ENCODE measurements around the gene SPNS3. TPM values are rescaled to one million over a fixed set of nuclear protein-coding genes. Genes with fewer than 3 reads are reported as not detected.

Gene SPNS3
- total and polyA plus RNA-seq, 4 donors, result 0.40 to 1.6 (median 0.52) TPM

DNA sequence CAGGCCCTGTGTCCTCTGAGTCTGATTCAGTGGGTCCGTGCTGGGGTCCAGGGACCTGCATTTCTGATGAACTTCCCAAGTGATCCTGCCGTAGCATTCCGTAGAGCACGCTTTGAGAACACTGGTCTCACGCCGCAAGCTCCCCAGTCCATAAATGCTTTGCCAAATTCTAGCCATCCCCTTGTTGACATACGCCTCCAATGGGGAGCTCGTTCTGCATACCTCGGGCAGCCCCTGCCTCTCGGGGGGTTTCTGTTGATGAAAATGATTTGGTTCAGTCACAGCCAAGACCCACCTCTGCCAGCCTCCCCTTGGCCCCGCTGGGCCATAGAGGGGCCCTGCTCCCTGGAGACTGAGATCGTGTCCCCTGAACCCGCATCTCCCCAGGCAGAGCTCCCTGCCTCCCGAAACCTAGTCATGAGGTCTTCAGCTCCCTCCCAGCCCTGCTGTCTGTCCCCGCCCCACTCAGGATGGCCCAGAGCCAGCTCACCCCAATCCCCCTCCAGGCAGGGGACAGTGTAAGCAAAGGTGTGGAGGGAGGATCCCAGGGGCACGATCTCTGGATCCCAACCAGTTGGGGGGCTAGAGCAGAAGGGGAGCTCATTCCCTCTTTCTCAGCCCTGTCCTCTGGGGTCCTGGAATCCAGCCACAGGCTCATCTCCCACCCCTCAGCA is 48.7 kb downstream of the SPNS3 start:
- TF ChIP-seq, protein P1, sequence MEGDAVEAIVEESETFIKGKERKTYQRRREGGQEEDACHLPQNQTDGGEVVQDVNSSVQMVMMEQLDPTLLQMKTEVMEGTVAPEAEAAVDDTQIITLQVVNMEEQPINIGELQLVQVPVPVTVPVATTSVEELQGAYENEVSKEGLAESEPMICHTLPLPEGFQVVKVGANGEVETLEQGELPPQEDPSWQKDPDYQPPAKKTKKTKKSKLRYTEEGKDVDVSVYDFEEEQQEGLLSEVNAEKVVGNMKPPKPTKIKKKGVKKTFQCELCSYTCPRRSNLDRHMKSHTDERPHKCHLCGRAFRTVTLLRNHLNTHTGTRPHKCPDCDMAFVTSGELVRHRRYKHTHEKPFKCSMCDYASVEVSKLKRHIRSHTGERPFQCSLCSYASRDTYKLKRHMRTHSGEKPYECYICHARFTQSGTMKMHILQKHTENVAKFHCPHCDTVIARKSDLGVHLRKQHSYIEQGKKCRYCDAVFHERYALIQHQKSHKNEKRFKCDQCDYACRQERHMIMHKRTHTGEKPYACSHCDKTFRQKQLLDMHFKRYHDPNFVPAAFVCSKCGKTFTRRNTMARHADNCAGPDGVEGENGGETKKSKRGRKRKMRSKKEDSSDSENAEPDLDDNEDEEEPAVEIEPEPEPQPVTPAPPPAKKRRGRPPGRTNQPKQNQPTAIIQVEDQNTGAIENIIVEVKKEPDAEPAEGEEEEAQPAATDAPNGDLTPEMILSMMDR (IDR thresholded peaks at IDR 0.05; ENCODE audit: control extremely low read depth, extremely low read depth), result no peak
- no peak overlapping the region for H3K9ac ChIP-seq (ENCODE audit: insufficient read depth in 1 of 2, low read length in 2 of 2)

DNA sequence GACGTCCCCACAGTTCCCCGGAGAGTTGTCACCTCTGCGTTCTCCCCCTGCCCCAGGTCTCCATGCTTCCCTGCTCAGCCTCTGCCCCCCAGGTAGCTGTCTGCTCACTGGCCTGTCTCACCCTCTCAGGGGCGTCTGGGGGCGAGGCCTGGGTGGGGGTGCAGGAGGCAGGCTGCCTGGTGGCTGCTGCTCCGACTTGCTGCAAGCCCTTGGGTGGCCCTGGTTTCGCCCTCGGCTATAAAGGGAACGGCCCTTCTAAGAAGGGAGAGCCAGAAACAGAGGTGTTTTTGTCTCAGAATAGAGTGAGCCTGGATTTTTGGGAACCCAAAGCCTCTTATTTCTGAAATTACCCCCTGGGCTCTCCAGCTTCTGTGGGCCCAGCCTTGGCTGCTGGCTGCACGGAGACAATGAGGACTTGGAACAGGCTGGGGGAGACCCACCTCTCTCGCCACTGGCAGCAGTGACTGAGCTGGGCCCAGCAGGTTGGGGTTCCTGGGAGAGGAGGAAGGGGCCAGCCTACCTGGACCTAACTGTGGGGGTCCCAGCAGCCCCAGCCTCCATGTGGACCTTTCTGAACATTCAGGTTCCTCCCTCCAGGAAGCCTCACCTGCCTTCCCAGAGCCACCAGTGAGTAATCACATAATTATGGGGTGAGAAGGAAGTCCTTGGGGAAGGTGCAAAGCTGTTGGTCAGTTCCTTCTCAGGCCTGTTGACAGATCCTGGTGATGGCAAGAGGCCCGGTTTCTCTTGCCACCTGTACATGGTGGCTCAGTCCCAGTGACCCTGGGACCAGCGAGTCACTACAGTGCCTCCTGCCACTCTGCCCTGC is 49.5 kb downstream of the SPNS3 start:
- no peaks in the 10 kb centered on the region for H3K9me3 ChIP-seq (ENCODE audit: control insufficient read depth in 4 of 4, insufficient read depth in 3 of 4, low read length in 3 of 4)
- peak overlapping the region in 1 of 2 donors; percentile 90 for H3K27ac ChIP-seq (ENCODE audit: low read depth in 1 of 2, low read length in 1 of 2)
- peaks cover 0 to 21% (median 10%) of the 10 kb centered on the region in 5 donors for H3K4me1 ChIP-seq (ENCODE audit: control insufficient read depth in 5 of 5, insufficient read depth in 5 of 5, low read length in 5 of 5)
- TF ChIP-seq, protein P1 (IDR thresholded peaks at IDR 0.05; ENCODE audit: control extremely low read depth, extremely low read depth), result no peak
- no peaks in the 10 kb centered on the region for H3K27me3 ChIP-seq (ENCODE audit: control insufficient read depth in 3 of 3, insufficient read depth in 3 of 3, low read length in 2 of 3)
- no peak overlapping the region for H3K4me3 ChIP-seq
- WGBS, 2 donors, result 77% methylated on average over 13 of the region's 13 CpGs
- peak; percentile 51 for ATAC-seq (ENCODE audit: insufficient read depth, low FRiP score)
- H3K9ac ChIP-seq (ENCODE audit: insufficient read depth in 1 of 2, low read length in 2 of 2), result no peak overlapping the region
- H3K36me3 ChIP-seq (ENCODE audit: control insufficient read depth in 4 of 4, insufficient read depth in 4 of 4, low read length in 4 of 4), result no peaks in the 10 kb centered on the region
- DNase-seq, result no peak

More for the DNA sequence above, 48.7 kb downstream of the SPNS3 start:
- Histone ChIP-seq H3K27ac (ENCODE audit: low read depth in 1 of 2, low read length in 1 of 2) (peak overlapping the region in 1 of 2 donors; percentile 90), H3K4me3 (no peak overlapping the region), H3K4me1 (ENCODE audit: control insufficient read depth in 5 of 5, insufficient read depth in 5 of 5, low read length in 5 of 5) (peaks cover 0 to 21% (median 10%) of the 10 kb centered on the region in 5 donors), H3K27me3 (ENCODE audit: control insufficient read depth in 3 of 3, insufficient read depth in 3 of 3, low read length in 2 of 3) (no peaks in the 10 kb centered on the region), H3K9me3 (ENCODE audit: control insufficient read depth in 4 of 4, insufficient read depth in 3 of 4, low read length in 3 of 4) (no peaks in the 10 kb centered on the region), H3K36me3 (ENCODE audit: control insufficient read depth in 4 of 4, insufficient read depth in 4 of 4, low read length in 4 of 4) (no peaks in the 10 kb centered on the region)
- ATAC-seq (ENCODE audit: insufficient read depth, low FRiP score) (no peak), DNase-seq (no peak)
- 89 to 90% methylated on average over 16 of the region's 16 CpGs for WGBS, 2 donors

DNA sequence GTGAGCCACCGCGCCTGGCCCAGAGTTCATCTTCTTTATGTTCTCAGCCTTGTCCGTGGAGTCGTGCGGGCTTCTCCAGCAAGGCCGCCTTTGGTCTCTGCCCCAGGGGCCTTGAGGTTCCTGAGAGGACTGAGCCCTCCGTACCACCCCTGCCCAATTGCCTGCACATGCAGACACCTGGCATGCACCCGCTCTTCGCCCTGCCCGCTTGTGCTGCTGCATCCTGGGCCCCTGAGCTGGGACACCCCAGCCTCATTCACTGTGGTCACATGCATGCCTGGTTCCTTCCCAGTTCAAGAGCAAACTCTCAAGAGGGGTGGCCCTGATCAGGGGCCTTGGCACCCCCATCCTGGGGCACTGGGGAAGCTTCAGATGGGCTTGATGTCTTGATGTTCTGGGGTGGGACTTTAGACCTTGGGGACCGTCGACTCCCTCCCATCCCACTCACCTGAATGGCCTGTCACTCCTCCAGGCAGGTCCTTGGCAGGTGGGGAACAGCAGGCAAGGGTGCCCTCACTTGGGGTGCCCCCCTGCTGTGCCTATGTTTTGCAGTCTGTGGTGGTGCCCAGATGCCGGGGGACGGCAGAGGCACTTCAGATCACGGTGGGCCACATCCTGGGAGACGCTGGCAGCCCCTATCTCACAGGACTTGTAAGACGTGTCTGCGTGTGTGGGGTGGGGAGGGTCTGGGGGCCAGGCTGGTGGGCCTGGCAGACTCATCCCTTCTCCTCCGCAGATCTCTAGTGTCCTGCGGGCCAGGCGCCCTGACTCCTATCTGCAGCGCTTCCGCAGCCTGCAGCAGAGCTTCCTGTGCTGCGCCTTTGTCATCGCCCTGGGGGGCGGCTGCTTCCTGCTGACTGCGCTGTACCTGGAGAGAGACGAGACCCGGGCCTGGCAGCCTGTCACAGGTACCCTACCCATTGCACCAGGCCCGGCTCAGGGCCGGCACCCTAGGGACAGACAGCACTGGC is 52.2 kb downstream of the SPNS3 start:
- H3K9ac ChIP-seq (ENCODE audit: insufficient read depth in 1 of 2, low read length in 2 of 2), result no peak overlapping the region
- ATAC-seq (ENCODE audit: insufficient read depth, low FRiP score) (no peak), DNase-seq (no peak)
- H3K4me1 ChIP-seq (ENCODE audit: control insufficient read depth in 5 of 5, insufficient read depth in 5 of 5, low read length in 5 of 5), result peaks cover 0 to 18% (median 6%) of the 10 kb centered on the region in 5 donors
- 48 to 67% methylated on average over 30 to 31 of the region's 31 CpGs for WGBS, 2 donors
- no peaks in the 10 kb centered on the region for H3K36me3 ChIP-seq (ENCODE audit: control insufficient read depth in 4 of 4, insufficient read depth in 4 of 4, low read length in 4 of 4)
- H3K27me3 ChIP-seq (ENCODE audit: control insufficient read depth in 3 of 3, insufficient read depth in 3 of 3, low read length in 2 of 3), result no peaks in the 10 kb centered on the region
- H3K9me3 ChIP-seq (ENCODE audit: control insufficient read depth in 4 of 4, insufficient read depth in 3 of 4, low read length in 3 of 4), result no peaks in the 10 kb centered on the region
- TF ChIP-seq, protein P1 (IDR thresholded peaks at IDR 0.05; ENCODE audit: control extremely low read depth, extremely low read depth), result no peak
- no peak overlapping the region for H3K4me3 ChIP-seq
- H3K27ac ChIP-seq (ENCODE audit: low read depth in 1 of 2, low read length in 1 of 2), result no peak overlapping the region
